ENCODE measurements around the gene PPT2.
"Not testable (repeated sequence)": the region's sequence is repeated elsewhere in the genome, so short reads cannot be mapped to it uniquely, and the experiment has no call there.

Gene PPT2

GRCh38 chr6:32183030-32183429 lies 29.1 kb downstream of the PPT2 start:
- no peak overlapping the region for H2BK12ac ChIP-seq (ENCODE audit: low read length)
- H3K4ac ChIP-seq (ENCODE audit: low read length), result no peak overlapping the region
- H3K36me3 ChIP-seq (replicated peaks in 1 of 2; ENCODE audit: control insufficient read depth in 2 of 2, insufficient read depth in 2 of 2, low read length in 2 of 2), result peaks cover 39 to 73% of the 10 kb centered on the region in 2 donors
- H3K4me2 ChIP-seq (ENCODE audit: insufficient read depth, low read length, poor library complexity, severe bottlenecking), result no peak overlapping the region
- H4K91ac ChIP-seq (ENCODE audit: low read depth, low read length, poor library complexity), result no peak overlapping the region
- no peak overlapping the region for H2BK15ac ChIP-seq (ENCODE audit: low read length)
- no peak overlapping the region for H3K27ac ChIP-seq (replicated peaks; ENCODE audit: low read length)
- H2AFZ ChIP-seq (ENCODE audit: low read length), result no peak overlapping the region
- H3K14ac ChIP-seq (ENCODE audit: low read length), result no peak overlapping the region
- H3K9ac ChIP-seq (ENCODE audit: low read depth, low read length, poor library complexity), result no peak overlapping the region
- no peak overlapping the region for H3K18ac ChIP-seq (ENCODE audit: low read length)
- no peak overlapping the region for H2AK5ac ChIP-seq (ENCODE audit: low read depth, low read length)
- no peak overlapping the region for H2BK5ac ChIP-seq (ENCODE audit: low read length)
- H4K8ac ChIP-seq (ENCODE audit: low read depth, low read length), result no peak overlapping the region
- no peaks in the 10 kb centered on the region for H3K9me3 ChIP-seq (replicated peaks in 1 of 2; ENCODE audit: control insufficient read depth in 2 of 2, insufficient read depth in 1 of 2, low read depth in 1 of 2, low read length in 2 of 2)
- no CpG with 5 or more reads among the region's 3 CpGs for WGBS, 2 donors (ENCODE audit: extremely low coverage in 2 of 2, insufficient read length in 2 of 2, insufficient replicate concordance in 1 of 2)
- H2BK120ac ChIP-seq (ENCODE audit: low read depth, low read length), result no peak overlapping the region
- H3K23ac ChIP-seq (ENCODE audit: low read depth, low read length, poor library complexity), result no peak overlapping the region
- peaks cover 6% of the 10 kb centered on the region for H3K79me1 ChIP-seq (ENCODE audit: low read depth, low read length)
- no peaks in the 10 kb centered on the region for H3K27me3 ChIP-seq (ENCODE audit: control insufficient read depth in 3 of 3, insufficient read depth in 3 of 3, low read depth in 1 of 3, low read length in 3 of 3)
- peaks cover 2 to 6% of the 10 kb centered on the region in 2 donors for H3K4me1 ChIP-seq (ENCODE audit: control insufficient read depth in 2 of 2, insufficient read depth in 1 of 2, low read depth in 1 of 2, low read length in 2 of 2)
- DNase-seq (ENCODE audit: low spot score), result no peak
- H3K4me3 ChIP-seq (ENCODE audit: low read length in 2 of 2), result no peak overlapping the region

GRCh38 chr6:32183483-32184083 lies 29.6 kb downstream of the PPT2 start:
- Histone ChIP-seq H3K27me3 (ENCODE audit: control insufficient read depth in 3 of 3, insufficient read depth in 3 of 3, low read depth in 1 of 3, low read length in 3 of 3) (no peaks in the 10 kb centered on the region), H3K9me3 (replicated peaks in 1 of 2; ENCODE audit: control insufficient read depth in 2 of 2, insufficient read depth in 1 of 2, low read depth in 1 of 2, low read length in 2 of 2) (no peaks in the 10 kb centered on the region)

GRCh38 chr6:32184084-32184640 lies 30.2 kb downstream of the PPT2 start, which contains the start of gene AGER:
TSS of gene AGER (minus strand) at chr6:32184253. CDS start at chr6:32184222, 31 bp downstream.
- Histone ChIP-seq H3K14ac (ENCODE audit: low read length) (no peak within 1 kb of the TSS), H3K18ac (ENCODE audit: low read length) (peak within 1 kb of the TSS; percentile 24), H2AFZ (ENCODE audit: low read length) (no peak within 1 kb of the TSS), H3K4ac (ENCODE audit: low read length) (no peak within 1 kb of the TSS), H3K4me3 (ENCODE audit: low read length in 2 of 2) (no peak within 1 kb of the TSS), H3K23ac (ENCODE audit: low read depth, low read length, poor library complexity) (no peak within 1 kb of the TSS), H3K9ac (ENCODE audit: low read depth, low read length, poor library complexity) (no peak within 1 kb of the TSS), H2BK12ac (ENCODE audit: low read length) (no peak within 1 kb of the TSS), H3K9me3 (replicated peaks in 1 of 2; ENCODE audit: control insufficient read depth in 2 of 2, insufficient read depth in 1 of 2, low read depth in 1 of 2, low read length in 2 of 2) (no peaks in the 10 kb centered on the region), H3K27me3 (ENCODE audit: control insufficient read depth in 3 of 3, insufficient read depth in 3 of 3, low read depth in 1 of 3, low read length in 3 of 3) (no peaks in the 10 kb centered on the region), H3K27ac (replicated peaks; ENCODE audit: low read length) (no peak within 1 kb of the TSS), H3K79me1 (ENCODE audit: low read depth, low read length) (peaks cover 7% of the 10 kb centered on the region), H3K36me3 (replicated peaks in 1 of 2; ENCODE audit: control insufficient read depth in 2 of 2, insufficient read depth in 2 of 2, low read length in 2 of 2) (peaks cover 39 to 74% of the 10 kb centered on the region in 2 donors), H2BK15ac (ENCODE audit: low read length) (no peak within 1 kb of the TSS), H4K8ac (ENCODE audit: low read depth, low read length) (no peak within 1 kb of the TSS), H4K91ac (ENCODE audit: low read depth, low read length, poor library complexity) (no peak within 1 kb of the TSS), H3K4me1 (ENCODE audit: control insufficient read depth in 2 of 2, insufficient read depth in 1 of 2, low read depth in 1 of 2, low read length in 2 of 2) (peaks cover 3 to 11% of the 10 kb centered on the region in 2 donors), H2BK120ac (ENCODE audit: low read depth, low read length) (no peak within 1 kb of the TSS), H3K4me2 (ENCODE audit: insufficient read depth, low read length, poor library complexity, severe bottlenecking) (no peak within 1 kb of the TSS), H2AK5ac (ENCODE audit: low read depth, low read length) (no peak within 1 kb of the TSS), H2BK5ac (ENCODE audit: low read length) (no peak within 1 kb of the TSS)
- no CpG with 5 or more reads among the region's 6 CpGs for WGBS, 2 donors (ENCODE audit: extremely low coverage in 2 of 2, insufficient read length in 2 of 2, insufficient replicate concordance in 1 of 2)
- DNase-seq (ENCODE audit: low spot score), result no peak

More at GRCh38 chr6:32183483-32184083, 29.6 kb downstream of the PPT2 start:
- H2AFZ ChIP-seq (ENCODE audit: low read length), result no peak overlapping the region
- H3K9ac ChIP-seq (ENCODE audit: low read depth, low read length, poor library complexity), result no peak overlapping the region
- H3K79me1 ChIP-seq (ENCODE audit: low read depth, low read length), result peaks cover 7% of the 10 kb centered on the region
- peaks cover 39 to 74% of the 10 kb centered on the region in 2 donors for H3K36me3 ChIP-seq (replicated peaks in 1 of 2; ENCODE audit: control insufficient read depth in 2 of 2, insufficient read depth in 2 of 2, low read length in 2 of 2)
- no peak overlapping the region for H3K18ac ChIP-seq (ENCODE audit: low read length)
- no peak overlapping the region for H2BK5ac ChIP-seq (ENCODE audit: low read length)
- no peak overlapping the region for H3K14ac ChIP-seq (ENCODE audit: low read length)
- no peak overlapping the region for H3K4ac ChIP-seq (ENCODE audit: low read length)
- H3K27ac ChIP-seq (replicated peaks; ENCODE audit: low read length), result no peak overlapping the region
- no peak overlapping the region for H2BK12ac ChIP-seq (ENCODE audit: low read length)
- H2BK120ac ChIP-seq (ENCODE audit: low read depth, low read length), result no peak overlapping the region
- H2AK5ac ChIP-seq (ENCODE audit: low read depth, low read length), result no peak overlapping the region
- H3K23ac ChIP-seq (ENCODE audit: low read depth, low read length, poor library complexity), result no peak overlapping the region
- no peak for DNase-seq (ENCODE audit: low spot score)
- peaks cover 5 to 9% of the 10 kb centered on the region in 2 donors for H3K4me1 ChIP-seq (ENCODE audit: control insufficient read depth in 2 of 2, insufficient read depth in 1 of 2, low read depth in 1 of 2, low read length in 2 of 2)
- no peak overlapping the region for H4K91ac ChIP-seq (ENCODE audit: low read depth, low read length, poor library complexity)
- no CpG with 5 or more reads among the region's 15 CpGs for WGBS, 2 donors (ENCODE audit: extremely low coverage in 2 of 2, insufficient read length in 2 of 2, insufficient replicate concordance in 1 of 2)
- no peak overlapping the region for H3K4me3 ChIP-seq (ENCODE audit: low read length in 2 of 2)
- no peak overlapping the region for H2BK15ac ChIP-seq (ENCODE audit: low read length)
- H4K8ac ChIP-seq (ENCODE audit: low read depth, low read length), result no peak overlapping the region
- no peak overlapping the region for H3K4me2 ChIP-seq (ENCODE audit: insufficient read depth, low read length, poor library complexity, severe bottlenecking)

- Histone ChIP-seq H3K4me1 (ENCODE audit: control insufficient read depth in 2 of 2, insufficient read depth in 1 of 2, low read depth in 1 of 2, low read length in 2 of 2) (peaks cover 9 to 10% of the 10 kb centered on the region in 2 donors), H3K36me3 (replicated peaks in 1 of 2; ENCODE audit: control insufficient read depth in 2 of 2, insufficient read depth in 2 of 2, low read length in 2 of 2) (peaks cover 36 to 65% of the 10 kb centered on the region in 2 donors)
- H4K91ac ChIP-seq (ENCODE audit: low read depth, low read length, poor library complexity); H3K9ac ChIP-seq (ENCODE audit: low read depth, low read length, poor library complexity); H3K4me2 ChIP-seq (ENCODE audit: insufficient read depth, low read length, poor library complexity, severe bottlenecking); H3K27ac ChIP-seq (replicated peaks; ENCODE audit: low read length); H2AFZ ChIP-seq (ENCODE audit: low read length); H3K27me3 ChIP-seq (ENCODE audit: control insufficient read depth in 3 of 3, insufficient read depth in 3 of 3, low read depth in 1 of 3, low read length in 3 of 3); H3K14ac ChIP-seq (ENCODE audit: low read length); H3K18ac ChIP-seq (ENCODE audit: low read length); H2AK5ac ChIP-seq (ENCODE audit: low read depth, low read length); H4K8ac ChIP-seq (ENCODE audit: low read depth, low read length); H3K23ac ChIP-seq (ENCODE audit: low read depth, low read length, poor library complexity); H3K4ac ChIP-seq (ENCODE audit: low read length); H2BK12ac ChIP-seq (ENCODE audit: low read length); DNase-seq (ENCODE audit: low spot score); H3K4me3 ChIP-seq (ENCODE audit: low read length in 2 of 2); H3K79me1 ChIP-seq (ENCODE audit: low read depth, low read length); H2BK5ac ChIP-seq (ENCODE audit: low read length); H3K9me3 ChIP-seq (replicated peaks in 1 of 2; ENCODE audit: control insufficient read depth in 2 of 2, insufficient read depth in 1 of 2, low read depth in 1 of 2, low read length in 2 of 2); H2BK15ac ChIP-seq (ENCODE audit: low read length); H2BK120ac ChIP-seq (ENCODE audit: low read depth, low read length): not testable (repeated sequence)
- WGBS, 2 donors (ENCODE audit: extremely low coverage in 2 of 2, insufficient read length in 2 of 2, insufficient replicate concordance in 1 of 2), result no CpG with 5 or more reads among the region's 11 CpGs
These were observed 31.8 kb downstream of the PPT2 start for GRCh38 chr6:32185681-32186131.
